Stimulated activated CD4-positive, alpha-beta T cell treated with anti-CD3 and anti-CD28 coated beads, Interleukin-12 subunit alpha, Interleukin-12 subunit beta, amount 100 ng/mL, for 48 hours (primary cell): ENCODE measurements around the gene LRIF1.
"Not testable (repeated sequence)": the region's sequence is repeated elsewhere in the genome, so short reads cannot be mapped to it uniquely, and the experiment has no call there.

Source experiments
- DNase-seq, 3 donors: peaks; one replicate each; pipeline ENCODE4 v3.0.0-alpha.2; 2020; ENCODE audit warnings: low read depth in 2 of 3, low spot score in 1 of 3

The LRIF1 gene, protein sequence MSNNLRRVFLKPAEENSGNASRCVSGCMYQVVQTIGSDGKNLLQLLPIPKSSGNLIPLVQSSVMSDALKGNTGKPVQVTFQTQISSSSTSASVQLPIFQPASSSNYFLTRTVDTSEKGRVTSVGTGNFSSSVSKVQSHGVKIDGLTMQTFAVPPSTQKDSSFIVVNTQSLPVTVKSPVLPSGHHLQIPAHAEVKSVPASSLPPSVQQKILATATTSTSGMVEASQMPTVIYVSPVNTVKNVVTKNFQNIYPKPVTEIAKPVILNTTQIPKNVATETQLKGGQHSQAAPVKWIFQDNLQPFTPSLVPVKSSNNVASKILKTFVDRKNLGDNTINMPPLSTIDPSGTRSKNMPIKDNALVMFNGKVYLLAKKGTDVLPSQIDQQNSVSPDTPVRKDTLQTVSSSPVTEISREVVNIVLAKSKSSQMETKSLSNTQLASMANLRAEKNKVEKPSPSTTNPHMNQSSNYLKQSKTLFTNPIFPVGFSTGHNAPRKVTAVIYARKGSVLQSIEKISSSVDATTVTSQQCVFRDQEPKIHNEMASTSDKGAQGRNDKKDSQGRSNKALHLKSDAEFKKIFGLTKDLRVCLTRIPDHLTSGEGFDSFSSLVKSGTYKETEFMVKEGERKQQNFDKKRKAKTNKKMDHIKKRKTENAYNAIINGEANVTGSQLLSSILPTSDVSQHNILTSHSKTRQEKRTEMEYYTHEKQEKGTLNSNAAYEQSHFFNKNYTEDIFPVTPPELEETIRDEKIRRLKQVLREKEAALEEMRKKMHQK

GRCh38 chr1:110963691-110964454 is at the start of gene LRIF1:
LRIF1 (minus strand) TSS chr1:110963922; CDS start chr1:110963688, 234 bp downstream.
- DNase-seq = peak; percentile 98 to 100 (median 100)

- no peak for DNase-seq
These were observed 44.3 kb upstream of the LRIF1 start for GRCh38 chr1:111008031-111008430.

- DNase-seq = no peak
These were observed 42.8 kb upstream of the LRIF1 start for GRCh38 chr1:111006556-111006955.

- not testable (repeated sequence) for DNase-seq
These were observed 35.9 kb upstream of the LRIF1 start for GRCh38 chr1:110999607-111000006.

- not testable (repeated sequence) for DNase-seq
These were observed 28.6 kb upstream of the LRIF1 start for GRCh38 chr1:110992329-110992728.

DNA sequence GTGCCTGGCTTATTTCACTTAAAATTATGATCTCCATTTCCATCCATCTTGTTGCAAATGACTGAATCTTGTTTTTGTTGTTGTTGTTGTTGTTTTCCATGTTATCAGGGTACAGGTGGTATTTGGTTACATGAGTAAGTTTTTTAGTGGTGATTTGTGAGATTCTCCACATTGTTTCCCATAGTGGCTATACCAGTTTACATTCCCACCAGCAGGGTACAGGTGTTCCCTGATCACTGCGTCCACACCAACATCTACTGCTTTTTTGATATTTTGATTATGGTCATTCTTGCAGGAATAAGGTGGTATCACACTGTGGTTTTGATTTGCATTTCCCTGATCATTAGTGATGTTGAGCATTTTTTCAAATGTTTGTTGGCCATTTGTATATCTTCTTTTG is 27.6 kb upstream of the LRIF1 start:
- not testable (repeated sequence) for DNase-seq

DNA sequence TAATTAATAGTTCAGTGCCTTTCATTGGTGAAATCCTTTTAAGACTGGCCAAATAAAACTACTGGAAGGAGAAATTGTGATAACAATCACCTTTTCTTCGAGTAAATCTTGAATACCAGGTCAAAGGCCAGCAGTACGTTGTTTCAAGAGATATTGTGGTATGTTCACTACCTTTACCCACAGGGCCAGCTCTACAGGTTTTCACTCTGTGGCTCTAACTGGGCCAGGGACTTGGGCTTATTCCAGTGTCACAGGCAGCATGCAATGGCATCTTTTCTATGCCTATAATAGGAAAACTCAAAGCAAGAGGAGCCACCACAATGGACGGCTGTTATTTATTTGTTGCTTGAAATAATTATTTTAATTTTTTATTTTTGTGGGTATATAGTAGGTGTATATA is 26.8 kb upstream of the LRIF1 start:
- DNase-seq = no peak

- no peak for DNase-seq
These were observed 22.7 kb upstream of the LRIF1 start for GRCh38 chr1:110986407-110986891.

GRCh38 chr1:110982320-110982719 is 18.6 kb upstream of the LRIF1 start:
- DNase-seq = no peak

DNA sequence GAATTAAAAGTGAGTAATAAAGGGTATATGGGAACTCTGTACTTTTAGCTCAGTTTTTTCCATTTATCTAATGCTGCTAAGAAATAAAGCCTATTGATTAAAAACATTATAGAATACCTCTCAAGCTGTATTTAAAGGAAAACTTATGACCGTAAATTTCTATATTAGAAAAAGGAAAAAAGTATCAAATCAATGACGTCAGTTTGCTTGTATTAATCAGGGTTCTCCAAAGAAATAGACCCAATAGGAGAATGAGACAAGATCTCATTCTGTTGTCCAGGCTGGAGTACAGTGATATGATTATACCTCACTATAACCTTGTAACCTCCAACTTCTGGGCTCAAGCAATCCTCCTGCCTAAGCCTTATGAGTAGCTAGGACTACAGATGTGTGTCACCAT is 15.4 kb upstream of the LRIF1 start:
- DNase-seq = no peak

DNA sequence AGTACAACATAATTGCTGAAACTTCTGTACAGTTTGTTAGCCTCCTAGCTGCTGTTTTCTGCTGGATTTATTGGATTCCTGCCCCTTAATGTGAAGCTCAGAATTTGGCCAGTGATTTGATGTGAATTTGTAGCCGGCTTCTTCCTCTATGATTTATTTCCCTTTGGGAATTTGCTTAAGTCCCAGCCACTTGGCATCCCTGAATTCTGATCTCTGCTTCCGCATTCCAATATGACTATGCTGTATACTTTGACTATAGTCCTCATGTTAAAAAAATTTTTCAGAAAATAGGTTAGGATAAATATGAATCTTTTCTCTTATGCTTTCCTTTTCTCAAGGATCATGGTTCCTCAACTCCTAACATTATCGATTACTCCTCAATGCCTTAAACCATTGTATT is 12.4 kb upstream of the LRIF1 start:
- no peak for DNase-seq

DNA sequence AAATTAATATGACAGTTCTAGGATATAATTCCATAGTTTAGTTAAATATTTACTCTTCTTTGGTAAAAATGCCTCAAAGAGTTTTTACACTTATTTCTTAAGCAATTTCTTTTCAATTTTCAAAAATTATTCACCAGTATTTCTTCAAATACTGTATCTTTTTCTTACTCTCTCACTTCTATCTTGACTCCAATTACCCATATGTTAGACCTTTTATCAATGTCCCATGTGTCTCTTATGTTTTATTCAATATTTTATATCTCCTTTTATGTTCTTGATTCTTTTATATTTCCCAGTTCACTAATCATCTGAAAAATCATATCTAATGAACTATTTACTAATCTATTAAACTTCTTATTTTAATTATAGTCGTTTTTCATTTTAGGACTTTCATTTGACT is 11.5 kb upstream of the LRIF1 start:
- DNase-seq = no peak

DNA sequence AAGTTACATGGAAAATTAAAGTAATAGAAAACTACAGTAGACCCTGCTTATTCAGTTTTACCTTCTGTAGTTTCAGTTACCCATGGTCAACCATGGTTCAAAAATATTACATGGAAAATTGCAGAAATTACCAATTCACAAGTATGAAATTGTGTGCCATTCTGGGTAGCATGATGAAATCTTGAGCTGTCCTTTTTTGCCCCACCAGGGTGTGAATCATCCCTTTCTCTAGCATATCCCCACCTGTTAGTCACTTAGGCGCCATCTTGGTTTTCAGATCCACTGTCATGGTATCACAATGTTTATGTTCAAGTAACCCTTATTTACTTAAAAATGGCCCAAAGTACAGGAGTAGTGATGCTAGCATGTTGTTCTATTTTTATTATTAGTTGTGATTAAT is 3.5 kb upstream of the LRIF1 start:
- no peak for DNase-seq

- no peak for DNase-seq
These were observed 757 bp upstream of the LRIF1 start for GRCh38 chr1:110964455-110964903.

GRCh38 chr1:110962892-110963690 is 631 bp downstream of the LRIF1 start:
- DNase-seq = peak; percentile 32 to 43 (median 37)

- DNase-seq = no peak
These were observed 1.8 kb downstream of the LRIF1 start for GRCh38 chr1:110961902-110962301.

GRCh38 chr1:110960777-110961420 is 2.8 kb downstream of the LRIF1 start:
- no peak for DNase-seq

- DNase-seq = no peak
These were observed 5.9 kb downstream of the LRIF1 start for GRCh38 chr1:110957798-110958197.

GRCh38 chr1:110956586-110956985 is 7.1 kb downstream of the LRIF1 start:
- no peak for DNase-seq

DNA sequence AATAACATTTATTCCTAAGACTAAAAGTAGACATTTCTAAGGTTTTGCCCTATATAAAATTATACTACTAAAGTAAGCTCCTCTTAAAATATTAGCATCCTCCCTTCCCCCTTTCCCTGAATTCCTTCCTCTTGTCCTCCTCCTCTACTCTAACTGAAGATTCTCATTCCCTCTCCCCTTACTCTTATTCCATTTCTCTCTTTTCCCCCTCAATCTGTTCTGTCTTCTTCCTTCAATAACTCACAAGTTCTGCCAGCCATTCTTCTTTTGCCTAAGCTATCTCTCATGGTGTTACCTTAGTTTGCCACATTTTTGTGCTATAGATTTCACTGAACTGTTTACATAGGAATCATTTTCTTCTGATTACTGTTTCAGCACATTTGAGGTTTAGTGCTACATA is 10.7 kb downstream of the LRIF1 start:
- DNase-seq = no peak
